Lower leg skin (tissue), 3 donors: Measurements from ENCODE around the gene ESR2.

Experiments
- CTCF ChIP-seq, 3 donors: fragments of 450-650 bp; IDR thresholded peaks; one replicate each; pipeline ENCODE4 v1.5.1; 2016; ENCODE audit warnings: antibody characterized with exemption in 3 of 3, mild to moderate bottlenecking in 3 of 3, moderate library complexity in 2 of 3
- POLR2A ChIP-seq, 2 donors: fragments of 450-650 bp; IDR thresholded peaks; one replicate each; pipeline ENCODE4 v1.6.1; 2016 to 2017; ENCODE audit warnings: antibody characterized with exemption in 2 of 2, mild to moderate bottlenecking in 1 of 2, moderate library complexity in 1 of 2

GRCh38 chr14:64293976-64294671 is at the start of gene ESR2:
- TF ChIP-seq POLR2A (IDR thresholded peaks at IDR 0.05) (no peak), CTCF (IDR thresholded peaks at IDR 0.05) (no peak)
